Measurements from ENCODE around the gene FOXP4.

The FOXP4 gene

GRCh38 chr6:41511443-41512060, 34.6 kb upstream of the FOXP4 start:
- TF ChIP-seq, protein P1, sequence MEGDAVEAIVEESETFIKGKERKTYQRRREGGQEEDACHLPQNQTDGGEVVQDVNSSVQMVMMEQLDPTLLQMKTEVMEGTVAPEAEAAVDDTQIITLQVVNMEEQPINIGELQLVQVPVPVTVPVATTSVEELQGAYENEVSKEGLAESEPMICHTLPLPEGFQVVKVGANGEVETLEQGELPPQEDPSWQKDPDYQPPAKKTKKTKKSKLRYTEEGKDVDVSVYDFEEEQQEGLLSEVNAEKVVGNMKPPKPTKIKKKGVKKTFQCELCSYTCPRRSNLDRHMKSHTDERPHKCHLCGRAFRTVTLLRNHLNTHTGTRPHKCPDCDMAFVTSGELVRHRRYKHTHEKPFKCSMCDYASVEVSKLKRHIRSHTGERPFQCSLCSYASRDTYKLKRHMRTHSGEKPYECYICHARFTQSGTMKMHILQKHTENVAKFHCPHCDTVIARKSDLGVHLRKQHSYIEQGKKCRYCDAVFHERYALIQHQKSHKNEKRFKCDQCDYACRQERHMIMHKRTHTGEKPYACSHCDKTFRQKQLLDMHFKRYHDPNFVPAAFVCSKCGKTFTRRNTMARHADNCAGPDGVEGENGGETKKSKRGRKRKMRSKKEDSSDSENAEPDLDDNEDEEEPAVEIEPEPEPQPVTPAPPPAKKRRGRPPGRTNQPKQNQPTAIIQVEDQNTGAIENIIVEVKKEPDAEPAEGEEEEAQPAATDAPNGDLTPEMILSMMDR (IDR thresholded peaks at IDR 0.05; ENCODE audit: low read depth, low read length, missing control alignments): no peak
- no peak overlapping the region for H3K4me3 ChIP-seq (replicated peaks; ENCODE audit: low read depth, low read length)
- no peak for DNase-seq (ENCODE audit: extremely low read depth, low read depth)

DNA sequence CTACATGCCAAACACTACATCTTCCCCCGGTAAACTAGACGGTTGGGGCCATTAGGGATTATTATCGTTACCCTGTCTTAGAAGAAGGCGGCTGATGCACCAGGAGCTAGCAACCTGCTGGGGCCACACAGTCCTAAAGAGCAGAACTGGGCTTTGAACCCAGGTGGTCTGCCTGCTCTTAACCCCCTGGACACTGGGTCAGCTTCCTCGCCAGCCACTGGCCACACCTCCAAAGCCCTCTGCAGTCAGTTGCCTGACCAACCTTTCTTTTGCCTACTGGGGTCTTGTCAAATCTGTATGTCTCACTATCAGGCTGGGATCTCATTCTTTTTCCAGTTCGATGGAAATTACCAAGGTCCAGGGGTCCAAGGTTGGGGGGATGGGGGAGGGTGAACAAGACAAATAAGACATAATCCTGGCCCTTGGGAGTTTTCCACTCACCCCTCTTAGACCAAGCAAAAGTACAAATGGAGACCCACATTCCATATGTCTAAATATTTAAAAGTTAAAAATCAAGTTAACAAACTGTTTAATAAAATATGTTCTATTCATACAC, 34.0 kb upstream of the FOXP4 start:
- H3K4me3 ChIP-seq (replicated peaks; ENCODE audit: low read depth, low read length): no peak overlapping the region
- TF ChIP-seq, protein P1 (IDR thresholded peaks at IDR 0.05; ENCODE audit: low read depth, low read length, missing control alignments): no peak
- no peak for DNase-seq (ENCODE audit: extremely low read depth, low read depth)

DNA sequence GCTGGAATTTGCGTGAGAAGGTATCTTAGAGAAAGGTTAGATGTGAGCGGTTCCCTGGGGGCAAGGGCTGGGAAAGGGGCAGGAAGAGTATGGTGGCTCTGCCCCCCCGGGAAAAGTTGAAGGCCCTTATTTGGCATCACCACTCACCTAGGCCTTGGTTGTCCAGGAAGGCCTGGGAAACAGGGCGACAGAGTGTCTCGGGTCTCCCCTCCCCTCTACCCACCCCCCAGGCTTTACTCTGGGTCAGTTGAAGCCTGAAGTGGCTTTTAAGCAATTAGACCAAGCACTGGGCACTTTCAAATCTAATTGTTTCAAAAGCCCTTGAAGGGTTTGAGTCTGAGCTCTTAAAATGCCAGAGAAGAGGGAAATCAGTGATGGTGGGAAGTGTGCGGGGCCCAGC, 30.2 kb upstream of the FOXP4 start:
- no peak for DNase-seq (ENCODE audit: extremely low read depth, low read depth)
- TF ChIP-seq, protein P1 (IDR thresholded peaks at IDR 0.05; ENCODE audit: low read depth, low read length, missing control alignments): no peak
- H3K4me3 ChIP-seq (replicated peaks; ENCODE audit: low read depth, low read length): no peak overlapping the region

DNA sequence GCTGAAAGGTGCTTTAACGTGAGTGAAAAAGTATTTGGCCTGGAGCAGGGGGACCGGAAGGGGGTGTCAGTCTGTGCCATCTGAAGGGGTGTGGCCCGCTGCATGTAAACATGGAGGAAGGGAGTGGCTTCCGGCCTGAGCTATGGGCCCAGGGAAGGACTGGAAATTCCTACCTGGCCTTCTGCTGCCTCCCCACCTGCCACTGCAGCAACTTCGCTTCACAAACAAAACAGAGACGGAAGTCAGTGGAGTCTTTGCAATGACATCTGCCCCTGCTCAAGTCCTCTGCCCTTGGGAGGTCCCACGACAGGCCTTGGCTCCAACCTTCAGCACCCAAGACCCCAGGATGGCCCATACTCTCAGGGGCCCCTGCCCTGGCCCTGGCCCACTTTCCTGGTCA, 28.1 kb upstream of the FOXP4 start:
- TF ChIP-seq, protein P1 (IDR thresholded peaks at IDR 0.05; ENCODE audit: low read depth, low read length, missing control alignments): no peak
- DNase-seq (ENCODE audit: extremely low read depth, low read depth): no peak
- H3K4me3 ChIP-seq (replicated peaks; ENCODE audit: low read depth, low read length): no peak overlapping the region

DNA sequence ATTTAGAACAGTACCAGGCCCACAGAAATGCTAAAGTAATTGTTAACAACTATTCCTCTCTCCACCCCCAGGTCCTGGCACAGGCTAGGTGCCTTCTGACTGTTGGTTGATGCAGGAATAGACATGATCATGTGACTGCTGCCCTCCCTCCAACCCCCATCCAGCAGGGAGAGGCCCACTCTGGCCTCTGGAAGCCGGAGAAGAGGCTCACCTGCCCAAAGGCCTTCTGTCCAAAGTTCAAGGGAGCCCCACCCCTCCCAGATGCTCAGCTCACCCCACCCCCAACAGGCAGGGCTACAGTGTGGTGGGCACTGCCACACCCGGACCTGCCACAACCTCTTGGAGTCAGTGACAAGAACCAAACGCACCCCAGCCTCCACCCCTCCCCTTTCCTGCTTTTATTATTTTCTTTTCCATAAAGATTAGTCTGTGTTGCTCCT, 26.9 kb upstream of the FOXP4 start:
- no peak for DNase-seq (ENCODE audit: extremely low read depth, low read depth)

GRCh38 chr6:41519745-41520699, 26.2 kb upstream of the FOXP4 start:
- no peak for DNase-seq (ENCODE audit: extremely low read depth, low read depth)
- H3K4me3 ChIP-seq (replicated peaks; ENCODE audit: low read depth, low read length): no peak overlapping the region
- TF ChIP-seq, protein P1 (IDR thresholded peaks at IDR 0.05; ENCODE audit: low read depth, low read length, missing control alignments): no peak

More for the DNA sequence above, 26.9 kb upstream of the FOXP4 start:
- H3K4me3 ChIP-seq (replicated peaks; ENCODE audit: low read depth, low read length): no peak overlapping the region
- TF ChIP-seq, protein P1 (IDR thresholded peaks at IDR 0.05; ENCODE audit: low read depth, low read length, missing control alignments): no peak

All from HFF-Myc (cell line).